SH-SY5Y (cell line): Measurements from ENCODE around the gene TOP2A.

ENCODE experiments used
- GATA2 ChIP-seq: IDR thresholded peaks from 2 replicates; pipeline ENCODE4 v1.6.1; 2011; ENCODE audit warnings: mild to moderate bottlenecking, low read depth, low read length
- GATA3 ChIP-seq: IDR thresholded peaks from 2 replicates; pipeline ENCODE4 v1.6.1; 2011; ENCODE audit warnings: low read depth, mild to moderate bottlenecking, low read length, moderate library complexity

TOP2A gene

GRCh38 chr17:40364906-40365305, 52.8 kb downstream of the TOP2A start:
- TF ChIP-seq GATA2, result no peak
- TF ChIP-seq GATA3, result no peak

GRCh38 chr17:40364121-40364861, 53.4 kb downstream of the TOP2A start, which contains the start of gene GJD3:
Gene GJD3 (minus strand): TSS chr17:40364737. CDS start chr17:40363815, 922 bp downstream.
- TF ChIP-seq GATA3, result no peak
- TF ChIP-seq GATA2, result no peak

- TF ChIP-seq GATA3 (no peak), GATA2 (no peak)
Measured at GRCh38 chr17:40363111-40363827, 54.4 kb downstream of the TOP2A start.

GRCh38 chr17:40362696-40363110, 55.0 kb downstream of the TOP2A start:
- no peak for TF ChIP-seq GATA2
- TF ChIP-seq GATA3, result no peak

GRCh38 chr17:40361925-40362695, 55.6 kb downstream of the TOP2A start:
- TF ChIP-seq GATA3 (no peak), GATA2 (no peak)

- TF ChIP-seq GATA3 (no peak), GATA2 (no peak)
Measured at GRCh38 chr17:40361063-40361924, 56.4 kb downstream of the TOP2A start.

- TF ChIP-seq GATA2, result no peak
- no peak for TF ChIP-seq GATA3
Measured at GRCh38 chr17:40360091-40360490, 57.6 kb downstream of the TOP2A start.

- TF ChIP-seq GATA3 (no peak), GATA2 (no peak)
Measured at GRCh38 chr17:40358323-40359038, 59.2 kb downstream of the TOP2A start.

GRCh38 chr17:40356990-40357881, 60.5 kb downstream of the TOP2A start:
- no peak for TF ChIP-seq GATA2
- TF ChIP-seq GATA3, result no peak

- no peak for TF ChIP-seq GATA2
Measured at GRCh38 chr17:40355804-40356758, 61.6 kb downstream of the TOP2A start.
